ENCODE measurements around the gene ARHGEF1.

Gene ARHGEF1

GRCh38 chr19:41917676-41918075 is 34.7 kb downstream of the ARHGEF1 start:
- H3K4me3 ChIP-seq (ENCODE audit: low read depth, low read length) = no peak overlapping the region

DNA sequence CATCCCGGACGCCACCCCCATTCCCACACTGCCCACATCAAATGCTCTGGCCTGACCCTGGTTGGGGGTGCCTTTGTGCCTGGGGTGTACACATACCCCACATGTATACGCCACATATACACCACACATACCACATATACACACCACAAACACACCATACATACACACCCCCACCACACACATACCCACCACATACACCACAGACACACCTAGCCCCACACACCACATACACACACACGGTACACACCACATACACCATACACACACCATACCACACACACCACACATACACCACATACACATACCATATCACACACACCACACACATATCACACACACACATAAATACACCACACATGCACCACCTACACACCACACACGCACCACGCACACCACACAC is 35.1 kb downstream of the ARHGEF1 start:
- no peak overlapping the region for H3K4me3 ChIP-seq (ENCODE audit: low read depth, low read length)

DNA sequence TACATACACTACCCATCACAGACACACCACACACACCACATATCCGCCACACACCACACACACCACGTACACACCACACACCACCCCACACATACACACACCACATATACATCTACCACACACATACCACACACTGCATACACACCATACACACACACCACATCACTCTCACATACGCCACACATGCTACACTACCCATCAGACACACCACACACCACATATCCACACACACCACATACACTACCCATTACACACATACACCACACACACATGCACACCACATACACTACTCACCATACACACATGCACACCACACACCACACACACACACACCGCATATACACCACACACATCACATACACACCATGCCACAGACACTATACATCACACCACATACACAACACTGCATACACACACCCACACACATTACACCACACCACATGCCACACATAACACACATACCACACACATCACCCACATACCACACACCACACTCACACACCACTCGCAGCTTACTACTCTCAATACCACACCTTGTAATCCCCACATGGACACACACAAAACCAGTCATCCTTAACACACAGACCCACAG is 35.8 kb downstream of the ARHGEF1 start:
- H3K4me3 ChIP-seq (ENCODE audit: low read depth, low read length) = no peak overlapping the region

DNA sequence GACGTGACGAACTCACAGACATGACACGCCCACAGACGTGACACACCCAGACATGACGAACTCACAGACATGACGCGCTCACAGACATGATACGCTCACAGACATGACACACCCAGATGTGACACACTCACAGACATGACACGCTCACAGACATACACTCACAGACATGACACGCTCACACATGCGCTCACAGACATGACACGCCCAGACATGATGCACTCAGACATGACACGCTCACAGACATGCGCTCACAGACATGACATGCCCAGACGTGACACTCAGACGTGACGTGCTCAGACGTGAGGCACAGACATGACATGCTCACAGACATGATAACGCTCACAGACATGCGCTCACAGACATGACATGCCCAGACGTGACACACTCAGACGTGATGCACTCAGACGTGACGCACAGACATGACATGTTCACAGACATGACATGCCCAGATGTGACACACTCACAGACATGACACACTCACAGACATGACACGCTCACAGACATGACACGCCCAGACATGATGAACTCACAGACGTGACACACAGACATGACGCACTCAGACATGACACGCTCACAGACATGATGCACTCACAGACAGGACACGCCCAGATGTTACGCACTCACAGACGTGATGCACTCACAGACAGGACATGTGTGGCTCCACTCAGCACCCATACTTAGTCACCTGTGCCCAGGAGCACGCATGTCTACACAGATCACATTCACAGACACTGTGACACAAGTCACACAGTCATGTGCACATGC is 37.1 kb downstream of the ARHGEF1 start:
- no peak overlapping the region for H3K4me3 ChIP-seq (ENCODE audit: low read depth, low read length)

DNA sequence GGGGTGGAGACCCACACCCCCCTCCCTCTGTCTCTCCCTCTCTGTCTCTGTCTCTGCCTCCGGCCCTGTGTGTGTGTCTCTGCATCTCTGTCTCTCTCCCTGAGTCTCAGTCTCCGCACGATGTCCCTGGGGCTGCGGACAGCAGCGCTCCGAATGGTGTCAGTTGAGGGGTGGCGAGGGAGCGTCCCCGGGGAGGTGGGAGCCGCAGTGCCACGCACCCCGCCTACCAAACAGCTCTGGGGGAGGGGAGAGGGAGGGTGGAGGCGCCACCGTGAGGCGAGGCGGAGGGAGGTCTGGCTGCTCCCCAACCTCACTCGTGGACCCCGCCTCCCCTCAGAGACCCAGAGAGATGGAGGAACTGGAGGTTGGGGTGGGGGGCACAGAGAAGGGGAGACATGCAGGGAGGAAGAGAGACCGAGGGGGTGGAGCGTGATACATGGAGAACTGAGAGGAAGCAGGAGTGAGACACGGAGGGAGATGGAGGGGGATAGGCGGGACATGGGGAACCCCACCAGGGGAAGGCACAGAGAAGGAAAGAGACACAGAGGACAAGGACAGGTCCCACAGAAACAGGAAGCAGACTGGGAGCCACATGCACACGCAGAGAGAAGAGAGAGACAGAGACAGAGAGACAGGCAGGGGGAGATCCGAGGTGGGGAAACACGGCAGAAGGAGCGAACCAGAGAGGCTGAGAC is 38.0 kb downstream of the ARHGEF1 start:
- H3K4me3 ChIP-seq (ENCODE audit: low read depth, low read length) = no peak overlapping the region

GRCh38 chr19:41921577-41922576 is 38.9 kb downstream of the ARHGEF1 start:
- H3K4me3 ChIP-seq (ENCODE audit: low read depth, low read length) = no peak overlapping the region

DNA sequence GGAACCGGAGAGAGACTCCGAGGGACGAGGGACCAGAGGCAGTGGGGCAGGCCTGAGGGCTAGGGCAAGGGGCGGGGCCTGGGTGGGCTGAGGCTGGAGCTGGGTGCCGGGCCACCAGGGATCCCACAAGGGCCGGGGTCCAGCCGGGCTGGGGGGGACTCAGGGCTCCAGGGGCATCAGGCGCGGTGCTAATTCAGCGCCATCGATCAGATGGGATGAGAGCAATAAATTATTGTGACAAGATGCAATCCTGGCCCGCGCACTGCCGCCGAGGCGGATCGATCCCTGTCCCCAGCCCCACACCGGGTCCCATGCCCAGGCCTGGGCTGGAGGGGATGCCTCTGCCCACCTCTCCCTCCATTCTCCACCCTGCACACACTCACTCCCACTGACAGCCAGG is 39.6 kb downstream of the ARHGEF1 start:
- no peak overlapping the region for H3K4me3 ChIP-seq (ENCODE audit: low read depth, low read length)

DNA sequence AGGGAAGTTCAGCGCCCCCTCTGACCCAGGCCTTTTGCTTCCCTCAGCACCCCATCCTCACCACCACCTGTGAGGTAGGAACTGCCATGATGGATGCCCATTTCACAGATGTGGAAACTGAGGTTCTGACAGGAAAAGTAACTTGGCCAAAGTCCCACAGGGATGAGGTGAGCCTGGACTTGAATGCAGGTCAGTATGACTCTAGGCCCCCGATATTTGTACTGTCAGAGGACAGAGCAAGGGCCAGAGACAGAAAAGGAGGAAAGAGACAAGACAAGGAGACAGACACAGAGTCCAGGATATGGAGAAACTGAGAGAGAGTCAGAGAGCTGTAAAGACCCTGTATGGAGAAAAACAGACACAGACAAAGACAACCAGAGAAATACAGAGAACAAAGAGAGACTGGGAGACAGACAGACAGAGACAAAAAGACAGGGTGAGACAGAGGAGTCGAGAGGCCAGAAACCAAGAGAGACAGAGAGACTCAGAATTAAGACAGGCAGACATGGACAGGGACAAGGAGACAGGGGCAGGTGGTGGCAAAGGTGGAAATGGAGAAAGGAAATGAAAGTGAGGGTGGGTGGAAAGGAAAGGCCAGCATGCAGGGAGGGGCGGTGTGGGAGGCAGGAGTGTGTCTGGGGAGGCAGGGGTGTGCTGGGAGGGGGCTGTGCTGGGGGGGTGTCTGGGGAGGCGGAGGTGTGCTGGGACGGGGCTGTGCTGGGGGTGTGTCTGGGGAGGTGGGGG is 40.2 kb downstream of the ARHGEF1 start:
- H3K4me3 ChIP-seq (ENCODE audit: low read depth, low read length) = no peak overlapping the region

- H3K4me3 ChIP-seq (ENCODE audit: low read depth, low read length) = no peak overlapping the region
These were observed 41.5 kb downstream of the ARHGEF1 start for GRCh38 chr19:41924151-41925145.

- no peak overlapping the region for H3K4me3 ChIP-seq (ENCODE audit: low read depth, low read length)
These were observed 42.4 kb downstream of the ARHGEF1 start for GRCh38 chr19:41925208-41926003.

GRCh38 chr19:41926028-41926762 is 43.2 kb downstream of the ARHGEF1 start:
- H3K4me3 ChIP-seq (ENCODE audit: low read depth, low read length) = no peak overlapping the region

DNA sequence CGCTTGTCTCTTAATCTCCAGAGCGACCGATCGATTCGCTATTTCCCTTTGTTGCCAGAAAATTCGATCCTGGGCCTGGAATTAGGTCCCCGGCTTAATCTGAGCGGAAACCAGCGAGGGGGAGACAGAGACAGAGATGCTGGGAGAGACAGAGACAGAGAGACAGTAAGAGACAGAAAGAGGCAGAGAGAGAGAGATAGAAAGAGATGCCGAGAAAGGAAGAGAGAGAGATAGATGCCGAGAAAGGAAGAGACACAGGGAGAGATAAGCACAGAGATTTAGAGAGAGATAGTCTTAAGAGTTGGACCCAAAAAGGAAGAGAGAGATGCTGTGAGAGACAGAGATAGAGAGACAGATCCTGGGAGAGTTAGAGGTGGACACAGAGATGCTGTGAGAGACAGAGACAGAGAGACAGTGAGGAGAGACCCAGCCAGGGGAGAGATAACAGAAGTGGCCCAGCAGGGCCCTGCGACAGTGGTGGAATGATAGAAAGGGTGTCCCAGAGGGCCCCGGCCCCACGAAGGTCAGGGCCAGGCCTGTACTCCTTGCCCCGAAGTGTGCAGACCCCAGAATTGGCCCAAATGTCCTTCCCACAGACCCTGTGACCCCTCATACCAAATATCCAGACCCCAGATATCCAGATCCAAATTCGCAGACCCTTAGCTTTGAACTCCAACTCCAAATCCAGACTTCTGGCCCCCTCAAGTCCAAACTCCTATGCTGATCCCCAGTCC is 43.9 kb downstream of the ARHGEF1 start:
- no peak overlapping the region for H3K4me3 ChIP-seq (ENCODE audit: low read depth, low read length)

GRCh38 chr19:41927497-41928192 is 44.7 kb downstream of the ARHGEF1 start:
- H3K4me3 ChIP-seq (ENCODE audit: low read depth, low read length) = peak overlapping the region; percentile 34

DNA sequence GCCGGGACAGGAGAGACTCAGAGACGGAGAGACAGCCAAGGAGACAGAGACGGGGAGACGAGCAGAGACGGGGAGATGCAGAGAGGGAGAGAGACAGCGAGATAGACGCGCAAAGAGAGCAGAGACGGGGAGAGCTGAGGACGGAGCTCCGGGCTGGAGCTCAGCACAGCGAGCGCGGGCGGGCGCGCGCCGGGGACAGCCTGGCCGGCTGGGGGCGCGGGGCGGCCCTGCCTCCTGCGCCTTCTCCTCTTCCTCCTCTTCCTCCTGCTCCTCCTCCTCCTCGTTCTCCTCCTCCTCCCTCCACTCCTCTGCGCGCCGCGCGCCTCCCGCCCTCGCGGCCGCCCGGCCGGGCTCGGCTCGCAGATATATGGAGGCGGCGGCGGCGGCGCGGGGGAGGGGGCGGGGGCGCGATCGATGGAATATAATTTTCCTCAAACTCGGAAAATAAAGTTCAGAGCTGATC is 45.3 kb downstream of the ARHGEF1 start, which contains the start of gene ERFL:
TSS of gene ERFL (minus strand) at position 229 of the 463 bp plus-strand sequence. CDS start 15,530 bp downstream, outside the sequence.
- H3K4me3 ChIP-seq (ENCODE audit: low read depth, low read length) = peak within 1 kb of the TSS; percentile 34

DNA sequence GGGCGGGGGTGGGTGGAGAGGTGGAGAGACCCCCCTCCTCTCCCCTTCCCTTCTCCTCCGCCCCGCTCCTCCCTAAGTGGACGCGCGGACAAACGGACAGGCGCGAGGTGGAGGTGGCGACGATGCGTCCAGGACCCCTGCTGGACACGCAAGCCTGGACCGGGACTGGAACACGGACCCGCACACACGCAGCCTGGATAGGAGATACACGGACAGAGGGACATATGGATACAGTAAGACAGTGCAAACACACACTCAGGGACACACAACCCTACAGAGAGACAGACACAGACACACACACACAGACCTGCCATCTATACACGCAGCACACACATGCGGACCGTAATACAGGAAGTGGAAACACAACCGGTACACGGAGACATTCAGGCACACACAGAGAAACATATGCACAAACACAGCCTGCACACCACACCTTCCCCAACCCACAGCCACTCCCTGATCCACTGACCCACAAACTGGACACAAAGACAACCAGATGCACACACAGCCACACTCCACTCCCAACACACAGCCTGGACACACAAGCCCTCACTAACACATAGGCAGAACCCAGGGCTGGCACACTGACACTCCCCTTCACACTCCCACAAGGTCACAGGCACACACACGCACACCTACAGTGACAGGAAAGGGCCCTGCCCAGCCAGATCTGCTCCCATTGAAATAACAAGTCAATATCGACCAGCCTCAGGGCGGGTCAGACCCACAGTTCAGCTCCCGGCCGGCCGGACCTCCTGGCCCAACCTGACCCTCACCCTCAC is 46.0 kb downstream of the ARHGEF1 start:
- no peak overlapping the region for H3K4me3 ChIP-seq (ENCODE audit: low read depth, low read length)
